Progenitor cell of endocrine pancreas (in vitro differentiated cells): Measurements from ENCODE around the gene NTRK2. TPM values are rescaled to one million over a fixed set of nuclear protein-coding genes. Genes with fewer than 3 reads are reported as not detected.

ENCODE experiments used
- DNase-seq: peaks from one replicate; pipeline ENCODE4 v3.0.0; 2021; ENCODE audit warnings: low spot score; ENCODE audit not compliant: unreplicated experiment
- H3K27ac Mint-ChIP-seq: 2 replicates; pipeline ENCODE4 v1.8.0; 2021; ENCODE audit warnings: mild to moderate bottlenecking, moderate library complexity, mixed read lengths
- H3K27me3 Mint-ChIP-seq: 2 replicates; pipeline ENCODE4 v1.8.0; 2021; ENCODE audit warnings: mixed read lengths
- H3K36me3 Mint-ChIP-seq: 2 replicates; pipeline ENCODE4 v1.8.0; 2022; ENCODE audit warnings: mixed read lengths; ENCODE audit not compliant: insufficient read depth
- H3K4me1 Mint-ChIP-seq: 2 replicates; pipeline ENCODE4 v1.8.0; 2021; ENCODE audit warnings: low read depth, mixed read lengths
- H3K4me3 Mint-ChIP-seq: 2 replicates; pipeline ENCODE4 v1.8.0; 2021; ENCODE audit warnings: low read depth, mild to moderate bottlenecking, moderate library complexity, mixed read lengths
- H3K9me3 Mint-ChIP-seq: 2 replicates; pipeline ENCODE4 v1.8.0; 2021; ENCODE audit warnings: low read depth, mixed read lengths
- total RNA-seq: library from RNA; stranded (reverse); gene quantifications from 2 replicates; pipeline ENCODE4 v1.2.1, GENCODE V29; 2021
- TF ChIP-seq, protein P1 (sequence below): fragments of 200-600 bp; sonication (generic); IDR thresholded peaks from one replicate; pipeline ENCODE4 v1.5.0; 2021; ENCODE audit warnings: antibody characterized with exemption, mild to moderate bottlenecking; ENCODE audit not compliant: unreplicated experiment

NTRK2 gene
- total RNA-seq, 1 donor from 2014 or later: 4.7 TPM

DNA sequence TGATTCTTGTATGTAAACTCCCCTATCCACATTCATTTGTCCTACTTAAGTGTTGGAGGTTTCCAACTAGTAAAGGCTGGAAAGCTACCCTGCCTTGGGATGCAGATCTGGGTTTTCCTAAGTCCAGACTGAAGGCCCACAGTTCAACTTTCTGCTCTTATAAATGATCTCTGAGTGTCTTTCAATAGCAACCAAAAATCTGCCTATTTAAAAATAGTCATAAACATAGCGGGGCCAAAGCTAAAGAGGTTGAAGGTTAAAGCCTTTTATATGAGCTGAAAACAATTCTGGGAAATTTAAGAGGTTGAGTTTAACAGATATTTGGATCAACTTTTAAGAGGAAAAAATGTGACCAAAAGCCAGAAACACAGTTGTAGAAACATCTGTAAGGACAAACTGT, 87.2 kb downstream of the NTRK2 start:
- Mint-ChIP-seq H3K27me3 (peaks cover 2% of the 10 kb centered on the region), H3K4me3 (no peak overlapping the region), H3K4me1 (peaks cover 4% of the 10 kb centered on the region), H3K27ac (no peak overlapping the region), H3K36me3 (no peaks in the 10 kb centered on the region), H3K9me3 (no peaks in the 10 kb centered on the region)
- TF ChIP-seq, protein P1, sequence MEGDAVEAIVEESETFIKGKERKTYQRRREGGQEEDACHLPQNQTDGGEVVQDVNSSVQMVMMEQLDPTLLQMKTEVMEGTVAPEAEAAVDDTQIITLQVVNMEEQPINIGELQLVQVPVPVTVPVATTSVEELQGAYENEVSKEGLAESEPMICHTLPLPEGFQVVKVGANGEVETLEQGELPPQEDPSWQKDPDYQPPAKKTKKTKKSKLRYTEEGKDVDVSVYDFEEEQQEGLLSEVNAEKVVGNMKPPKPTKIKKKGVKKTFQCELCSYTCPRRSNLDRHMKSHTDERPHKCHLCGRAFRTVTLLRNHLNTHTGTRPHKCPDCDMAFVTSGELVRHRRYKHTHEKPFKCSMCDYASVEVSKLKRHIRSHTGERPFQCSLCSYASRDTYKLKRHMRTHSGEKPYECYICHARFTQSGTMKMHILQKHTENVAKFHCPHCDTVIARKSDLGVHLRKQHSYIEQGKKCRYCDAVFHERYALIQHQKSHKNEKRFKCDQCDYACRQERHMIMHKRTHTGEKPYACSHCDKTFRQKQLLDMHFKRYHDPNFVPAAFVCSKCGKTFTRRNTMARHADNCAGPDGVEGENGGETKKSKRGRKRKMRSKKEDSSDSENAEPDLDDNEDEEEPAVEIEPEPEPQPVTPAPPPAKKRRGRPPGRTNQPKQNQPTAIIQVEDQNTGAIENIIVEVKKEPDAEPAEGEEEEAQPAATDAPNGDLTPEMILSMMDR: no peak
- DNase-seq: no peak

DNA sequence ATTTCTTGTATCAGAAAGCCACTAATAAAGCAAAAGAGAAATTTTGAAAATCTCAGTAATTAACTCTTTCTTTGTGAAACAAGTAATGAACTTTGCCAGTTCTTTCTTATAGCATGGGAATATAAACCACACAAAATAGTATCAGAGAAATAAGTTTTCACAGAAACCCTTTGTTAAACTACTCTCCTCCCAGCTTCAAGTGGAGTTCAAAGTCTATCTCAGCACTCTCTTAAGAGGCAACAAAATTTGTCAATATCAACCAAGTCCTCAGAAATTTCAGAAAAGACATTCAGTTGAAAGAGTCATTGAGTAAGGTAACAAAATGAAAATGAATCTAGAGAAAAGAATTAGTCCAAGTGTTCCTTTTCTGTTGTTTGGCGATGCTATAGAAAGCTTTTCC, 89.3 kb downstream of the NTRK2 start:
- Mint-ChIP-seq H3K4me1 (peaks cover 4% of the 10 kb centered on the region), H3K4me3 (no peak overlapping the region), H3K27me3 (no peaks in the 10 kb centered on the region), H3K9me3 (peaks cover 5% of the 10 kb centered on the region), H3K36me3 (no peaks in the 10 kb centered on the region), H3K27ac (no peak overlapping the region)
- TF ChIP-seq, protein P1: no peak
- no peak for DNase-seq

DNA sequence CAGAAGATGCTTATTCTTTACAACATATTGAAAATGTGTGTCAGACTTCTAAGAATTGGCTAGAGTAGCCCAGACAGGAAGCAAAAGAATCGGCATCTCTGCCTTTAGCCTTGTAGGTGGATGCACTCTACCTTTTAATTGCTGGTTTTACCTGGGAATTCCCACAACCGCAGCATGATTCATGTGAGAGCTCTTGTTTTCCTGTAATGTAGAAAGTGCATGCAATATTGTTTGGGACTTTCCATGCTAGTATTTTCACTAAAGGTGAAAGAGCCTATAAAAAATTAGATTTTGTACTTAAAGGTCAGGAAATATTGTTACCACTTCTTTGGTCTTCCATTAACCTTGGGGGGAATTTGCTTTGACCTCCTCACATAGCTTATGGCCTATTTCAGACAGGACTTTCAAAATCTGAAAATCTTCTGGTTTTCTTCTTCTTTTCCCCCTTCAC, 89.8 kb downstream of the NTRK2 start:
- Mint-ChIP-seq H3K36me3 (no peaks in the 10 kb centered on the region), H3K27ac (no peak overlapping the region), H3K9me3 (peaks cover 5% of the 10 kb centered on the region), H3K4me1 (peaks cover 4% of the 10 kb centered on the region), H3K4me3 (no peak overlapping the region), H3K27me3 (no peaks in the 10 kb centered on the region)
- DNase-seq: no peak
- TF ChIP-seq, protein P1: no peak

DNA sequence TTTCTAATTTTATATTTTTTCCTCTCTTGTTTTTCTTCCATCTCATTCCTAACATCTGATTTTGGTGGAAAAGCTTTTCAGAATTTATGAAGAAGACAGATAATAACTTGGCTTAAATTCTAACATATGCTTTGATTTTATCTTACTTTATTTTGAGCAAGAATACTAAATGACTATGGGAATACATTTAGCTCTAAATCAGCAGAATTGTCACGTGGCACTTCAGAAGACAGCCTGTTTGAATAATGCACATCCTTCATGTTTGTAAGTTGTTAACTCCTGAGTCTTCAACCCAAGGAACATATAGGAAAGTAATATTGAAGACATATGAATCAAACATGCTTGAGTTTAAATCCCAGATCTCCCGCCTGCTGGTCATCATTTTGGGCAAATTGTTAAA, 90.3 kb downstream of the NTRK2 start:
- no peak for DNase-seq

DNA sequence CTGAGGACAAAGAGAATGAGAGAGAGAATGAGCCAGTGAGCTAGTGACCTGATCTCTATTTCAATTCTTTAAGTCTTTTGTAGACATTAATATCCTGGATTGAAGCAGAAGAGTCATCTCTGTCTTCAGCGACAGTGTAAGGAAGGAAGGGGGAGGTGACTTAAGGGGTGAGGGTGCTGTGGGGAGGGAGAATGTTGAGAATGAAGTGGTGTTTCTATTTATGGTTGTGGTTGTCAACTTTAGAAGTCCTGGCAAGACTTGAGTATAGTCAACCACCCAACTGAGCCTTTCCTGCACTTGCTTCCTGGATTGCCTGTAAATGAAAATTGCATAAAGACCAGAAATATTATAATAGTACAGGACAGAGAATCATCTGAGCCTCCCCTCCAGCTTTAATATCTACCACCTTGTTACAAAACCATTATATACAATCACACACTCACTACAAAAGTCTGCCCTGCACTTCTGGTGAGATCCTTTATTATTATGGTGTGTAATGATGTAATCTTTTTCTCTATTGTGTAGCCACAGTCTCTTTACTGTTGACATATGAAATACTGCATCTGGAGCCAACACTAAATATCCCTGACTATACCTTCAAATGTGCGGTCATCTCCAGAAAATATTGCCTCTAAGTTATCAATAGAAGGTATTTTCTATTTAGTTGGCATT, 91.7 kb downstream of the NTRK2 start:
- H3K9me3 Mint-ChIP-seq: peaks cover 5% of the 10 kb centered on the region
- H3K27ac Mint-ChIP-seq: no peak overlapping the region
- H3K4me3 Mint-ChIP-seq: no peak overlapping the region
- no peaks in the 10 kb centered on the region for H3K27me3 Mint-ChIP-seq
- no peak for DNase-seq
- TF ChIP-seq, protein P1: no peak
- peaks cover 4% of the 10 kb centered on the region for H3K4me1 Mint-ChIP-seq
- H3K36me3 Mint-ChIP-seq: no peaks in the 10 kb centered on the region

More for the DNA sequence above, 90.3 kb downstream of the NTRK2 start:
- Mint-ChIP-seq H3K4me1 (peaks cover 4% of the 10 kb centered on the region), H3K9me3 (peaks cover 5% of the 10 kb centered on the region), H3K4me3 (no peak overlapping the region), H3K27me3 (no peaks in the 10 kb centered on the region), H3K27ac (no peak overlapping the region), H3K36me3 (no peaks in the 10 kb centered on the region)
- TF ChIP-seq, protein P1: no peak
